HUES48 (cell line): ENCODE measurements around the gene TULP1.

ENCODE experiments used
- H3K27ac ChIP-seq: one replicate; pipeline ENCODE4 v1.7.0; 2013; ENCODE audit warnings: low read depth, low read length, inconsistent platforms
- H3K27me3 ChIP-seq: 2 replicates; pipeline ENCODE4 v1.6.1; 2013; ENCODE audit warnings: mild to moderate bottlenecking, low read length; ENCODE audit not compliant: control insufficient read depth, insufficient read depth
- H3K36me3 ChIP-seq: 2 replicates; pipeline ENCODE4 v1.6.1; 2013; ENCODE audit warnings: low read length; ENCODE audit not compliant: control insufficient read depth, insufficient read depth
- H3K4me1 ChIP-seq: 2 replicates; pipeline ENCODE4 v1.6.1; 2013; ENCODE audit warnings: mild to moderate bottlenecking, low read length; ENCODE audit not compliant: control insufficient read depth, insufficient read depth
- H3K4me3 ChIP-seq: 2 replicates; pipeline ENCODE4 v1.5.1; 2013; ENCODE audit warnings: mild to moderate bottlenecking, low read depth, low read length
- H3K9ac ChIP-seq: 2 replicates; pipeline ENCODE4 v1.6.1; 2013; ENCODE audit warnings: mild to moderate bottlenecking, low read depth, low read length, moderate library complexity
- H3K9me3 ChIP-seq: 2 replicates; pipeline ENCODE4 v1.6.1; 2013; ENCODE audit warnings: low read length; ENCODE audit not compliant: control insufficient read depth, insufficient read depth

The TULP1 gene

DNA sequence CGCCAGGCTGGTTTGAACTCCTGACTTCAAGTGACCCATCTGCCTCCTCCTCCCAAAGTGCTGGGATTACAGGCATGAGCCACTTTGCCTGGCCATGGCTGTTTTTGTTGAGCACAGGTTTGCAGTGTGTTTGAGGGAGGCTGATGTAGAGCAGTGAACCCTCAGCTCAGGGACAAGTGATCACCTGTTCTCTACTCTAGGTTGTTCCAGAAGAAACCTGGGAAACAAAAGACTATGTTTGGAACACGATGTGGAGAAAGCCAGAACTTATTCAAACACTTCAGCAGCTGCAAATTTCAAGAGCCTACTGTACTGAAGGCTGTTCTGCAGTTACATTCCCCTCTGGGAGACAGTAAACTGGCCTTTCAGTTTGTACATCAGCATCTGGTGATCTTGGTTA is 4.7 kb downstream of the TULP1 start:
- Histone ChIP-seq H3K9me3 (no peaks in the 10 kb centered on the region), H3K9ac (no peak overlapping the region), H3K4me1 (peaks cover 23% of the 10 kb centered on the region), H3K4me3 (no peak overlapping the region), H3K36me3 (no peaks in the 10 kb centered on the region), H3K27ac (no peak overlapping the region), H3K27me3 (peaks cover 11% of the 10 kb centered on the region)

DNA sequence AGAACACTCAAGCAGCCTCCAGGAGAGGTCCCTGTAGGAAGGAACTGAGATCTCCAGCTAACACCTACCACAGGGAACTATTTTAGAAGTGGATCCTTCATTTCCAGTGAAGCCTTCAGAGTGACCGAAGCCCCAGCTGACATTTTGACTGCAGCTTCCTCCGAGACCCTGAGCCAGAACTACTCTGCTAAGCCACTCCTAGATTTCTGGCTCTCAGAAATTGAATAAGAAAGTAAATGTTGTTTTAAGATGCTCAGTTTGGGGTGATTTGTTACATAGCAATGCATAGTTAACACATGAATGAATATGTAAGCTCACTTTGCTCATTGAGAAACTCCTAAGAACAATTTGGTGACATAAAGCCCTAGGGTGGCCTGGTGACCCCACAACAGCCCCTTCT is 5.5 kb downstream of the TULP1 start:
- Histone ChIP-seq H3K27ac (no peak overlapping the region), H3K27me3 (peaks cover 11% of the 10 kb centered on the region), H3K36me3 (no peaks in the 10 kb centered on the region), H3K4me1 (peaks cover 20% of the 10 kb centered on the region), H3K4me3 (no peak overlapping the region), H3K9ac (no peak overlapping the region), H3K9me3 (no peaks in the 10 kb centered on the region)

- H3K9ac ChIP-seq = no peak overlapping the region
- H3K4me1 ChIP-seq = peaks cover 19% of the 10 kb centered on the region
- H3K4me3 ChIP-seq = no peak overlapping the region
- H3K27ac ChIP-seq = no peak overlapping the region
- H3K36me3 ChIP-seq = no peaks in the 10 kb centered on the region
- peaks cover 11% of the 10 kb centered on the region for H3K27me3 ChIP-seq
- no peaks in the 10 kb centered on the region for H3K9me3 ChIP-seq
Observed at GRCh38 chr6:35506536-35506935, 6.2 kb downstream of the TULP1 start.

DNA sequence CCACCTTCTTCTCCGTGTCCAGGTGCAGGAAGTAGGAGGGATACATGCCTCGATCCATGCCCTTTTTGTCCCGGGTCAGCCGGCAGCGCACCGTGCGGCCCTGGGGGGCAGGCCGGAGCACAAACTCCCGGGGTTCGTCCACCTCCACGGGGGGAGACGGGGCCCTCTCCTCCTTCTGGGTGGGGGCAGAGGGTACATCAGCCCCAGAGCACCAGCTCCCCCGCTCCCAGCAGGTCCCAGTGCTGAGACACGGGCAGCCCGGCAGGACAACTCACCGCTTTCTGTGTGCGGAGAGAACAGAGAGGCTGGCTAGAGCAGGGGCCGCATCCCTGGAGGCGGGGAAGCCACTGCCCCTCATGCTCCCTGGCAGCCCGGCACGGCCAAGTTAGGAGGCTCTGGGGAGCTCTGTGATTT is 6.7 kb downstream of the TULP1 start:
- H3K9ac ChIP-seq = 0 out of 2 replicates have a peak overlapping the region, but pooled peaks have one; percentile 7
- no peaks in the 10 kb centered on the region for H3K9me3 ChIP-seq
- H3K36me3 ChIP-seq = no peaks in the 10 kb centered on the region
- H3K27ac ChIP-seq = no peak overlapping the region
- peaks cover 14% of the 10 kb centered on the region for H3K4me1 ChIP-seq
- peaks cover 7% of the 10 kb centered on the region for H3K27me3 ChIP-seq
- no peak overlapping the region for H3K4me3 ChIP-seq

DNA sequence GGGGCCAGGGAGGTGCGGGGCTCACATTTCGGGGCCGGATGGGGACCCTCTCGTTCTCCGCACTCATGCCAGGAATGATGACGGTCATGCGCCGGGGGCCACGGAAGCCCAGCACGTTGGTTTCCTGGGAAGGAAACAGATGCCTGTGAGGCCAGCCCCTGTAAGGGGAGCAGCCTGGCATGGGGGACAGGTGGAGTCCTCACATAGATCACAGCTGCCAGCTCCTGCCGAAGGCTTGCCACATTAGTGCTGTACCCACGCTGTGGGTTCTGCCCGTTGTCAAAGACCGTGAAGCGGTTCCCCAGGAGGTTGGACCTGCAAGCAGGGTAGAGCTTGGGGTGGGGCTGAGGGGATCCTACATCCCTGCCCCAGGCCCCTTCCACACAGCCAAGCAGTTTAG is 9.2 kb downstream of the TULP1 start:
- H3K27ac ChIP-seq = no peak overlapping the region
- no peaks in the 10 kb centered on the region for H3K36me3 ChIP-seq
- H3K27me3 ChIP-seq = peaks cover 21% of the 10 kb centered on the region
- peaks cover 23% of the 10 kb centered on the region for H3K4me1 ChIP-seq
- H3K9me3 ChIP-seq = no peaks in the 10 kb centered on the region
- H3K9ac ChIP-seq = no peak overlapping the region
- no peak overlapping the region for H3K4me3 ChIP-seq

DNA sequence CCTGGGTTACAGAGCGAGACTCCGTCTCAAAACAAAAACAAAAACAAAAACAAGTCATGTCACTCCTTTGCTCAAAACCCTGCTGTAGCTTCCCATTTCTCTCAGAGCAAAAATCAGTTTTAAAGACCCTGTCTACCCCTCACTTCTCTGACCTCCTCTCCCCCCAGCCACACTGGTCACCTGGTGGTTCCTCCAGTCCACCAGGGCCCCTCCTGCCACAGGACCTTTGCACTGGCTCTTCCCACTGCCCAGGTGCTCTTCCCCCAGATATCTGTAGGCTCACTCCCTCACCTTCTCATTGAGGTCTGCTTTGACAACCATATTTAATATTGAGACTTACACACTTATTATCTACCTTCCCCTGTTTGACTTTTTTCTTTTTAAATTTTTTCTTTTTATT is 10.9 kb downstream of the TULP1 start:
- peaks cover 23% of the 10 kb centered on the region for H3K4me1 ChIP-seq
- peaks cover 26% of the 10 kb centered on the region for H3K27me3 ChIP-seq
- no peaks in the 10 kb centered on the region for H3K9me3 ChIP-seq
- no peak overlapping the region for H3K4me3 ChIP-seq
- H3K9ac ChIP-seq = no peak overlapping the region
- H3K27ac ChIP-seq = no peak overlapping the region
- H3K36me3 ChIP-seq = no peaks in the 10 kb centered on the region

DNA sequence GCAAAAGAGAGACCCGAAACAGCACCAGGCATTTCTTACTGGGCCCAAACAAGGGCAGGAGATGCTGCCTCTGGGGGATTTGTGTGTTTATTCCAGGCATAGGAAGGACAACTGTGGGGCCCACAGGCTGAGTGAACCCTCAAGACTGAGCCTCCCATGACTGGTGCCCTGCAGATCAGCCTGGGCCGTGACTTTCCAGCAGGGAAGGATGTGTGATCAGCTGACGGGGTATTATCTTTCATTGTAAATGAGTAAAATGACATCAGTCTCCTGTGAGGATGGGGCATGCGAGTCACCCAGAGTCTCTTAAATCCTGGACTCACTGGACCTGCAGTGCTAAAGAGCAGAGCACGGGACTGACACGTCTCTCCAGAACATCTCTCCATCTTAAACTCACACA is 11.9 kb downstream of the TULP1 start:
- H3K36me3 ChIP-seq = no peaks in the 10 kb centered on the region
- peaks cover 20% of the 10 kb centered on the region for H3K4me1 ChIP-seq
- no peak overlapping the region for H3K9ac ChIP-seq
- H3K27me3 ChIP-seq = peaks cover 20% of the 10 kb centered on the region
- H3K4me3 ChIP-seq = no peak overlapping the region
- no peaks in the 10 kb centered on the region for H3K9me3 ChIP-seq
- H3K27ac ChIP-seq = no peak overlapping the region

DNA sequence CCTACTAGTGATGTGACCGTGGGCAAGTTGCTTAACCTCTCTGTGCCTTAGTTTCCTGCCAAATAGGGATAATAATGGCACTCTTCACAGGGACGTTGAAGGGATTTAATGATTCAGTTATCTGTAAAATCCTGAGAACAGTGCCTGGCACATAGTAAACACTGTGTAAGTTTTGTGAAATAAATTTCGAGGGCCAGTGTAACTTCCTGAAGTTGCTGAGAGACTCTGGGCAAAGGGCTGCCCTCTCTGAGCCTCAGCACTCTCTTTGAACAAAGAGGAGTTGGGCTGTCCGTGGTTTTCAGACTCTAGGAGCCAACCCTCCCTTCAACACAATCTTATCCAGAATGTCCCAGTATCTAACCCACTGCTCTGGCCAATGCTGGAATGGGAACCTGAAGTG is 13.3 kb downstream of the TULP1 start:
- no peak overlapping the region for H3K27ac ChIP-seq
- H3K9ac ChIP-seq = no peak overlapping the region
- no peaks in the 10 kb centered on the region for H3K36me3 ChIP-seq
- H3K9me3 ChIP-seq = no peaks in the 10 kb centered on the region
- H3K4me1 ChIP-seq = peaks cover 31% of the 10 kb centered on the region
- peaks cover 26% of the 10 kb centered on the region for H3K27me3 ChIP-seq
- no peak overlapping the region for H3K4me3 ChIP-seq

DNA sequence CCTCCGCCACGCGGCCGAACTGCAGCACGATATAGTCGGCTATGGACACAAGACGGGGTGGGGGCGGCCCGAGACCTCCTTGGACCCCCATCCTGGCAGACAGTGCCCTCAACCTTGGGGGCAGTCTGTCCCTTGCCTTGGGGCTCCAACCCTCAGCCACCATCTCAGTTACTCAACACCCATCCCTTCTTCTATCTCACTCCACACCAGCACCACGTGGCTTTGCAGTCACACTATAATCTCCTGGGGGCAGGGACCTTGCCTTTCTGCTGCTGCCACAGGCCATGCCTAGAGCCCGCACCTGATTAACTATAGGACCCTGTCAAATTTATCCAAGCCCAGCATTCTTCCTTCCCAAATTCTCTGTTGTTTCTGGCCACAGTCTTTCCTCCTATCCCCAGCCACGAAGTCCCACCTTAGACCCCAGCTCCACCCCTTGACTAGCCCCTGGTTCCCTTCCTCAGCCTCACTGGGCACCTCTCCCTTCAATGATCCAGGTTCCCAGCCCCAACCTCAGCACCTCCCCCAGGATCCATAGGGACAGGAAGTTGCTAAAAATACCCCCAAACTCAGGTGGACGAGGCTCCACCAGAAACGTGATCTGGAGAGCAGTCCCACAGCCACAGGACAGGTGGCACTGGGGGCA is 14.2 kb downstream of the TULP1 start:
- peaks cover 26% of the 10 kb centered on the region for H3K27me3 ChIP-seq
- no peaks in the 10 kb centered on the region for H3K9me3 ChIP-seq
- peak overlapping the region; percentile 83 for H3K27ac ChIP-seq
- peaks cover 40% of the 10 kb centered on the region for H3K4me1 ChIP-seq
- peak overlapping the region; percentile 78 for H3K9ac ChIP-seq
- peak overlapping the region; percentile 75 for H3K4me3 ChIP-seq
- H3K36me3 ChIP-seq = no peaks in the 10 kb centered on the region

DNA sequence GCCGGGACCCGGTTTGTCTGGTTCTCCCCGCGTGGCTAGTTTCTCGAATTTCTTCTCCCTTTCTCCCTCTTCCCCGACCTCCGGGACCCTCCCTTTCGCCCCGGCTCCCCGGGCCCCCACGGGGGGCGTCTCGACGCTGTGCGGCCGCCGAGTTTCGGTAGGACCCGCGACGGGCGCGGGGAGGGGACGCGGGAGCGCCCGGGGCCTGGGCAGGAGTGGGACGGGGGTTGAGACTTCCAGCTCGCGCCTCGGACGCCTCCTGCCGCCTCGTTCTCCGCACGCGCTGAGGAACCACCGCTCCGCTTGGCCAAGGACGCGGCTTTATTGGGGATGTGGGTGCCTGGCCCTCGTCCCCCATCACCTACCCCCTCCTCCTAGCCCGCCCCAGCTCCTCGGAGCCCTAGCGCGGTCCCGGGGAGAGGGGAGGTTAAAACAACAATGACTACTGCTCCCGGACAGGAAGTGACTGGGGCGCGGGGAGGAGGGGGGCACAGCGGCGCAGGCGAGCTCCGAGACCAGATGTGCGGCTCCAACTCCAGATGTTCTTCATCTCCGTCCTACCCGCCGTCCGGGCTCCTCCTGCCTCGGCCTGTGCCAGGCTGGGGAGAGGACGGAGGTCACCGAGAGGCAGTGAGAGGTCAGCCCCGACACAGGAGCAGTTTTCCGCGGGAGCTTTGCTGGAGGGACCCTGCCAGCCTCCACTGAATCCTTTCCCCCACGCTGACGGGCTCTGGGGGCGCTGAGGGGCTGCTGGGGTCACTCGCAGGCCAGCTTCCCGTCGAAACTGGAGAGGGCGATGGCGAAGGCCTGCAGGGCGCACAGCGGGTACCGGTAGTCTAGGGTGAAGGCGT is 14.9 kb downstream of the TULP1 start:
- Histone ChIP-seq H3K9me3 (no peaks in the 10 kb centered on the region), H3K27ac (peak overlapping the region; percentile 83), H3K4me1 (peaks cover 47% of the 10 kb centered on the region), H3K27me3 (peaks cover 26% of the 10 kb centered on the region), H3K36me3 (no peaks in the 10 kb centered on the region), H3K4me3 (peak overlapping the region; percentile 75), H3K9ac (peak overlapping the region; percentile 80)

- Histone ChIP-seq H3K36me3 (no peaks in the 10 kb centered on the region), H3K27me3 (peaks cover 26% of the 10 kb centered on the region), H3K4me1 (peaks cover 55% of the 10 kb centered on the region), H3K9me3 (no peaks in the 10 kb centered on the region), H3K4me3 (peak within 1 kb of the TSS; percentile 75), H3K9ac (peak within 1 kb of the TSS; percentile 80), H3K27ac (peak within 1 kb of the TSS; percentile 83)
Observed at GRCh38 chr6:35496841-35497570, 15.7 kb downstream of the TULP1 start, which contains the start of gene TEAD3. Gene TEAD3, minus strand, starts transcription at chr6:35497079.
